H9 (cell line): ENCODE data around the gene EEF1G. TPM values are rescaled to one million over a fixed set of nuclear protein-coding genes. Genes with fewer than 3 reads are reported as not detected.

Source experiments
- DNase-seq: peaks from one replicate; pipeline ENCODE4 v3.0.0-alpha.2; 2017
- H2AFZ ChIP-seq: one replicate; pipeline ENCODE4 v1.6.1; 2013; ENCODE audit warnings: mild to moderate bottlenecking, low read length, control low read depth, moderate library complexity
- H2AK5ac ChIP-seq: 2 replicates; pipeline ENCODE4 v1.6.1; 2013; ENCODE audit warnings: low read length, control low read depth, mixed read lengths; ENCODE audit not compliant: insufficient read length
- H2BK120ac ChIP-seq: one replicate; pipeline ENCODE4 v1.6.1; 2013; ENCODE audit warnings: low read depth, mild to moderate bottlenecking, low read length, control low read depth, inconsistent platforms; ENCODE audit not compliant: poor library complexity, severe bottlenecking
- H2BK12ac ChIP-seq: 2 replicates; pipeline ENCODE4 v1.6.1; 2013; ENCODE audit warnings: low read length, control low read depth, mixed read lengths, low read depth; ENCODE audit not compliant: insufficient read length
- H2BK15ac ChIP-seq: 2 replicates; pipeline ENCODE4 v1.6.1; 2013; ENCODE audit warnings: low read depth, low read length, control low read depth
- H2BK20ac ChIP-seq: one replicate; pipeline ENCODE4 v1.6.1; 2013; ENCODE audit warnings: low read depth, mild to moderate bottlenecking, low read length, control low read depth, inconsistent platforms; ENCODE audit not compliant: poor library complexity, severe bottlenecking
- H2BK5ac ChIP-seq: 2 replicates; pipeline ENCODE4 v1.6.1; 2013; ENCODE audit warnings: low read length, control low read depth, mixed read lengths; ENCODE audit not compliant: insufficient read length
- H3K14ac ChIP-seq: 2 replicates; pipeline ENCODE4 v1.6.1; 2013; ENCODE audit warnings: low read length, control low read depth; ENCODE audit not compliant: insufficient read depth
- H3K18ac ChIP-seq: 2 replicates; pipeline ENCODE4 v1.6.1; 2013; ENCODE audit warnings: low read depth, mild to moderate bottlenecking, mixed read lengths, low read length, control low read depth; ENCODE audit not compliant: insufficient read length
- H3K23ac ChIP-seq: 2 replicates; pipeline ENCODE4 v1.6.1; 2013; ENCODE audit warnings: low read length, control low read depth, mixed read lengths, low read depth; ENCODE audit not compliant: insufficient read length
- H3K23me2 ChIP-seq: 2 replicates; pipeline ENCODE4 v1.6.1; 2013; ENCODE audit warnings: low read depth, mild to moderate bottlenecking, mixed read lengths, low read length, control low read depth; ENCODE audit not compliant: insufficient read length, poor library complexity, severe bottlenecking
- H3K27ac ChIP-seq: 2 replicates; pipeline ENCODE4 v1.5.1; 2013; ENCODE audit warnings: low read length, control low read depth, mixed read lengths, low read depth; ENCODE audit not compliant: insufficient read length
- H3K27me3 ChIP-seq: 2 replicates; pipeline ENCODE4 v1.6.1; 2013; ENCODE audit warnings: low read length, control low read depth, inconsistent platforms; ENCODE audit not compliant: insufficient read depth
- H3K4ac ChIP-seq: 2 replicates; pipeline ENCODE4 v1.6.1; 2013; ENCODE audit warnings: low read depth, mild to moderate bottlenecking, control low read depth, inconsistent platforms, low read length, moderate library complexity
- H3K4me1 ChIP-seq: 2 replicates; pipeline ENCODE4 v1.6.1; 2013; ENCODE audit warnings: low read length, control low read depth, inconsistent platforms; ENCODE audit not compliant: insufficient read depth
- H3K4me2 ChIP-seq: 2 replicates; pipeline ENCODE4 v1.6.1; 2013; ENCODE audit warnings: low read length, control low read depth, mixed read lengths; ENCODE audit not compliant: insufficient read length, insufficient read depth
- H3K56ac ChIP-seq: 2 replicates; pipeline ENCODE4 v1.6.1; 2013; ENCODE audit warnings: low read depth, mild to moderate bottlenecking, mixed read lengths, low read length, control low read depth; ENCODE audit not compliant: insufficient read length
- H3K79me1 ChIP-seq: 2 replicates; pipeline ENCODE4 v1.6.1; 2013; ENCODE audit warnings: low read depth, mild to moderate bottlenecking, moderate library complexity, low read length, control low read depth, inconsistent platforms; ENCODE audit not compliant: insufficient read depth, poor library complexity, severe bottlenecking
- H3K79me2 ChIP-seq: 2 replicates; pipeline ENCODE4 v1.6.1; 2013; ENCODE audit warnings: low read length, control low read depth, inconsistent platforms; ENCODE audit not compliant: insufficient read depth
- H3K9ac ChIP-seq: 2 replicates; pipeline ENCODE4 v1.6.1; 2013; ENCODE audit warnings: low read length, control low read depth, mixed read lengths; ENCODE audit not compliant: insufficient read length; ENCODE audit errors: extremely low read depth
- H3K9me3 ChIP-seq: one replicate; pipeline ENCODE4 v1.6.1; 2013; ENCODE audit warnings: low read depth, low read length, inconsistent platforms; ENCODE audit not compliant: control insufficient read depth
- H3T11ph ChIP-seq: one replicate; pipeline ENCODE4 v1.6.1; 2013; ENCODE audit warnings: mild to moderate bottlenecking, low read length, control low read depth, inconsistent platforms
- H4K20me1 ChIP-seq: one replicate; pipeline ENCODE4 v1.6.1; 2013; ENCODE audit not compliant: control insufficient read depth, insufficient read length, insufficient read depth
- H4K5ac ChIP-seq: 2 replicates; pipeline ENCODE4 v1.6.1; 2013; ENCODE audit warnings: low read depth, mild to moderate bottlenecking, mixed read lengths, low read length, control low read depth; ENCODE audit not compliant: insufficient read length
- H4K8ac ChIP-seq: replicated peaks from 2 replicates; pipeline ENCODE4 v1.6.1; 2013; ENCODE audit warnings: low read length, control low read depth, mixed read lengths, low read depth; ENCODE audit not compliant: insufficient read length
- H4K91ac ChIP-seq: 2 replicates; pipeline ENCODE4 v1.6.1; 2013; ENCODE audit warnings: low read depth, mild to moderate bottlenecking, moderate library complexity, mixed read lengths, low read length, control low read depth; ENCODE audit not compliant: insufficient read length
- H3K27ac Mint-ChIP-seq, 3 experiments: 2 replicates in 2 of 3; 3 replicates in 1 of 3; pipeline ENCODE4 v1.8.0; 2020 to 2021; ENCODE audit warnings: mixed read lengths in 3 of 3, mild to moderate bottlenecking in 1 of 3, moderate library complexity in 1 of 3
- H3K27me3 Mint-ChIP-seq: 2 replicates; pipeline ENCODE4 v1.8.0; 2021; ENCODE audit warnings: low read depth, mild to moderate bottlenecking, moderate library complexity, mixed read lengths
- H3K36me3 Mint-ChIP-seq, 3 experiments: 2 replicates in 2 of 3; 3 replicates in 1 of 3; pipeline ENCODE4 v1.8.0; 2020 to 2021; ENCODE audit warnings: low read depth in 3 of 3, mixed read lengths in 3 of 3; ENCODE audit not compliant: insufficient read depth in 1 of 3
- H3K4me1 Mint-ChIP-seq, 2 experiments: 2 replicates each; pipeline ENCODE4 v1.8.0; 2020; ENCODE audit warnings: mixed read lengths in 2 of 2
- H3K4me3 Mint-ChIP-seq, 2 experiments: 2 replicates in 1 of 2; 3 replicates in 1 of 2; pipeline ENCODE4 v1.8.0; 2020 to 2021; ENCODE audit warnings: mild to moderate bottlenecking in 2 of 2, mixed read lengths in 2 of 2, moderate library complexity in 1 of 2
- H3K9me3 Mint-ChIP-seq, 2 experiments: 2 replicates in 1 of 2; 3 replicates in 1 of 2; pipeline ENCODE4 v1.8.0; 2020; ENCODE audit warnings: mild to moderate bottlenecking in 2 of 2, mixed read lengths in 2 of 2, moderate library complexity in 1 of 2
- WGBS: extraction: QIAGEN DNeasy Blood & Tissue Kit; methylation state at CpG from one replicate; pipeline ENCODE4 v1.1.7; 2013; ENCODE audit warnings: missing lambda C conversion rate, low lambda C conversion rate, mixed read lengths; ENCODE audit not compliant: insufficient read length; ENCODE audit errors: extremely low coverage; 5-methylcytosine and 5-hydroxymethylcytosine counted together
- total RNA-seq: library from RNA; stranded (reverse); gene quantifications from 2 replicates; pipeline ENCODE4 v1.2.1, GENCODE V29; 2021
- TF ChIP-seq, protein P1 (sequence below): fragments of 200-600 bp; sonication (generic); conservative IDR thresholded peaks from 3 replicates; pipeline ENCODE4 v1.8.0; 2021; ENCODE audit warnings: antibody characterized with exemption, mild to moderate bottlenecking

EEF1G gene
- total RNA-seq, 1 experiment from 2014 or later: 1,790 TPM

DNA sequence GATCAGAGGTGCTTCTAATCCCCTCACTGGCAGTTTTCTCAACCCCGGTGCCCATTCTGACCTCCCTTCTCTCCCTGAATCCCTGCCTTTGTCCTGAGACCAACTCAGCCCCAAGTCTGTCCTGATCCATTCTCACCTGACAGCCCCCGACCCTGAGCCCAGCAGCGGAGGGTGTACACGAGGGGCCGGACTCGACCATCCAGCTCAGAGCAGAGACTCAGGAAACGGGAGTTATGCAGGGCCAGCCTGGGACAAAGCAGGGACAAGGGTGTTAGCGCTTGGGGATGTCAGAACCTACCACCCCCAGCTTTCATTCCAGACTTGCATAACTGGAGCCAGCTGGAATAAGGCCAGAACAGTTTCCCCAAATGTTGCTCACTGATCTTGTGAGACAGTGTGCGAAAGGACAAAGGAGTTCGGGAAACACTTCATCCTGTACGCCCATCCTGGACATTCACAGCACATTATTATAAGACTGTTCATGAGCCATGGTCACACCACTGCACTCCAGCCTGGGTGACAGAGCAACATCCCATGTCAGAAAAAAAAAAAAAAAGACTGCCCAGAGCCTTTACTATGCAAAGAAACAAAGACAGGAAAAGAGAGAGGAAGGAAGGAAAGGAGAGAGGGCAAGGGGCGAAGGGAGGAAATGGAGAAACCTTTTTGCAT is 3.5 kb upstream of the EEF1G start:
- peaks cover 3% of the 10 kb centered on the region for H3K79me1 ChIP-seq
- H3T11ph ChIP-seq: no peak overlapping the region
- DNase-seq: no peak
- Mint-ChIP-seq H3K4me3 (no peak overlapping the region), H3K27ac (peak overlapping the region in 1 of 3 experiments; percentile 37; a peak in 3 of 7 replicates), H3K4me1 (peaks cover 19 to 23% of the 10 kb centered on the region in 2 experiments), H3K36me3 (peaks cover 20 to 59% (median 50%) of the 10 kb centered on the region in 3 experiments), H3K27me3 (no peaks in the 10 kb centered on the region), H3K9me3 (no peaks in the 10 kb centered on the region)
- H3K27ac ChIP-seq: no peak overlapping the region
- no peak overlapping the region for H4K8ac ChIP-seq
- no peak overlapping the region for H3K9ac ChIP-seq
- no peak overlapping the region for H2BK15ac ChIP-seq
- no peak overlapping the region for H2BK5ac ChIP-seq
- peaks cover 12% of the 10 kb centered on the region; the same call in 1 of the 2 replicates for H3K79me2 ChIP-seq
- H3K14ac ChIP-seq: no peak overlapping the region
- H3K9me3 ChIP-seq: no peaks in the 10 kb centered on the region
- TF ChIP-seq, protein P1, sequence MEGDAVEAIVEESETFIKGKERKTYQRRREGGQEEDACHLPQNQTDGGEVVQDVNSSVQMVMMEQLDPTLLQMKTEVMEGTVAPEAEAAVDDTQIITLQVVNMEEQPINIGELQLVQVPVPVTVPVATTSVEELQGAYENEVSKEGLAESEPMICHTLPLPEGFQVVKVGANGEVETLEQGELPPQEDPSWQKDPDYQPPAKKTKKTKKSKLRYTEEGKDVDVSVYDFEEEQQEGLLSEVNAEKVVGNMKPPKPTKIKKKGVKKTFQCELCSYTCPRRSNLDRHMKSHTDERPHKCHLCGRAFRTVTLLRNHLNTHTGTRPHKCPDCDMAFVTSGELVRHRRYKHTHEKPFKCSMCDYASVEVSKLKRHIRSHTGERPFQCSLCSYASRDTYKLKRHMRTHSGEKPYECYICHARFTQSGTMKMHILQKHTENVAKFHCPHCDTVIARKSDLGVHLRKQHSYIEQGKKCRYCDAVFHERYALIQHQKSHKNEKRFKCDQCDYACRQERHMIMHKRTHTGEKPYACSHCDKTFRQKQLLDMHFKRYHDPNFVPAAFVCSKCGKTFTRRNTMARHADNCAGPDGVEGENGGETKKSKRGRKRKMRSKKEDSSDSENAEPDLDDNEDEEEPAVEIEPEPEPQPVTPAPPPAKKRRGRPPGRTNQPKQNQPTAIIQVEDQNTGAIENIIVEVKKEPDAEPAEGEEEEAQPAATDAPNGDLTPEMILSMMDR: no peak
- H3K4ac ChIP-seq: no peak overlapping the region
- no peaks in the 10 kb centered on the region for H3K4me1 ChIP-seq
- H2BK12ac ChIP-seq: no peak overlapping the region
- no peak overlapping the region for H4K5ac ChIP-seq
- no peak overlapping the region for H3K4me2 ChIP-seq
- H3K23me2 ChIP-seq: peaks cover 13% of the 10 kb centered on the region
- H3K27me3 ChIP-seq: no peaks in the 10 kb centered on the region
- no peak overlapping the region for H2AFZ ChIP-seq
- no peak overlapping the region for H3K18ac ChIP-seq
- no peak overlapping the region for H2BK120ac ChIP-seq
- WGBS: no CpG with 5 or more reads among the region's 12 CpGs
- no peak overlapping the region for H3K56ac ChIP-seq
- no peaks in the 10 kb centered on the region for H4K20me1 ChIP-seq
- no peak overlapping the region for H2BK20ac ChIP-seq
- no peak overlapping the region for H4K91ac ChIP-seq
- no peak overlapping the region for H3K23ac ChIP-seq
- no peak overlapping the region for H2AK5ac ChIP-seq
